Adrenal gland (tissue), 5 donors: ENCODE results near the gene KRT222.

Experiments used
- CTCF ChIP-seq, 6 experiments: fragments of 450-650 bp in 4 of 6; fragments of 200-600 bp in 2 of 6; sonication (generic) in 1 of 6; IDR thresholded peaks; 1 replicate in 5 of 6; 2 replicates in 1 of 6; pipeline versions ENCODE4 v1.5.1 to v1.8.0; 2016 to 2021; ENCODE audit warnings: antibody characterized with exemption in 6 of 6, mild to moderate bottlenecking in 2 of 6, moderate library complexity in 1 of 6
- POLR2A ChIP-seq, 2 donors: fragments of 450-650 bp; IDR thresholded peaks; one replicate each; pipeline ENCODE4 v1.6.1; 2017; ENCODE audit warnings: antibody characterized with exemption in 2 of 2, mild to moderate bottlenecking in 2 of 2, moderate library complexity in 1 of 2
- donor health status: DM: no; HTN: no; CAD: no.

- no peak for TF ChIP-seq CTCF (IDR thresholded peaks at IDR 0.05)
- no peak for TF ChIP-seq POLR2A (IDR thresholded peaks at IDR 0.05)
Measured at GRCh38 chr17:40664582-40665333, at the start of gene KRT222.
